ENCODE results near the gene SYT8.

Gene SYT8

DNA sequence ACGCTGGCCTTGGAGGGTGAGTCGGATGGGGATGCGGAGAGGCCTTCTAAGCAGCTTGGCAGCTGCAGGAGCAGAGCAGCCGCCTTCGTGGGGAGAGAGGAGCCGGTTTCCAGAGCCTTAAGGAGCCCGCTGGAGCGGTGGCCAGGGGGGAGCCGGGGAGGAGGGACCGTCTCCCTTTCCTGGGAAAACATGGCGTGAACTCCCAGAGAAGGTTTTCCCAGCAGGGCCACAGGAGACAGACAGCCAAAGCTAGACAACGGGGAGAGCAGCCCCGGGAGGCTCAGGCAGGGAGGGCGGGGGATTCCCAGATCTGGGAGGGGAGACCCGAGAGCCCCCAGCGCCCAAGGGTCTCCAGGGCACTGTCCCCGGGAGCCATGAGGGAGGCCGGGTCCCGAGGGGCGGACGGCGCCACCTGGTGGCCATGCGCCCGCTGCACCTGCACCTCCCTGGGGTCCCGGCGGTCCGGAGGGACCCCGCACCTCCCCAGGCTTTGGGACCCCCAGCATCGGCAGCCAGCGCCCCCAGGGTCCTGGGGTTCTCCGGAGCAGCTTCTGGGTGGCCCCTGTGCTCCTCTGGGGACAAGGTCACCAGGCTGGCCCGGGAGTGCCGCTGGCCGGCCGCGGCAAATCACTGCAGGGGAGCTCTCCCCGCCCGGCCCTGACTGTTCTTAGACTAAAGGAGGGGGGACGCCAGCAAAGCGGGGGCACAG, 2.4 kb upstream of the SYT8 start:
- Histone ChIP-seq H3K4me1 (ENCODE audit: control insufficient read depth, insufficient read depth, low read length) (no peaks in the 10 kb centered on the region), H3K9me3 (ENCODE audit: control insufficient read depth, insufficient read depth, low read depth, low read length) (no peaks in the 10 kb centered on the region), H3K36me3 (ENCODE audit: control insufficient read depth in 2 of 2, insufficient read depth in 1 of 2, low read length in 2 of 2) (no peaks in the 10 kb centered on the region), H3K27ac (ENCODE audit: extremely low read depth, low read depth, low read length) (no peak overlapping the region), H3K4me3 (ENCODE audit: low read depth, low read length) (no peak overlapping the region)
- ChIA-PET POLR2A (interaction anchor here (0.6 to 2.6 kb wide), 5 partner anchors 60 to 286 kb away, joined by 3 to 16 read pairs (median 3); no protein-coding TSS in a partner anchor), CTCF (interaction anchor here (0.6 to 8.2 kb wide), 45 partner anchors 10 to 512 kb away, joined by 3 to 261 read pairs (median 5); partner anchors contain the start of gene KRTAP5-6)
- TF ChIP-seq, protein P1, sequence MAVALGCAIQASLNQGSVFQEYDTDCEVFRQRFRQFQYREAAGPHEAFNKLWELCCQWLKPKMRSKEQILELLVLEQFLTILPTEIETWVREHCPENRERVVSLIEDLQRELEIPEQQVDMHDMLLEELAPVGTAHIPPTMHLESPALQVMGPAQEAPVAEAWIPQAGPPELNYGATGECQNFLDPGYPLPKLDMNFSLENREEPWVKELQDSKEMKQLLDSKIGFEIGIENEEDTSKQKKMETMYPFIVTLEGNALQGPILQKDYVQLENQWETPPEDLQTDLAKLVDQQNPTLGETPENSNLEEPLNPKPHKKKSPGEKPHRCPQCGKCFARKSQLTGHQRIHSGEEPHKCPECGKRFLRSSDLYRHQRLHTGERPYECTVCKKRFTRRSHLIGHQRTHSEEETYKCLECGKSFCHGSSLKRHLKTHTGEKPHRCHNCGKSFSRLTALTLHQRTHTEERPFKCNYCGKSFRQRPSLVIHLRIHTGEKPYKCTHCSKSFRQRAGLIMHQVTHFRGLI (tag by site-specific recombination; IDR thresholded peaks at IDR 0.05) = no peak
- no peak for TF ChIP-seq ZBTB21 (tag by site-specific recombination; IDR thresholded peaks at IDR 0.05)
- TF ChIP-seq, protein P2, sequence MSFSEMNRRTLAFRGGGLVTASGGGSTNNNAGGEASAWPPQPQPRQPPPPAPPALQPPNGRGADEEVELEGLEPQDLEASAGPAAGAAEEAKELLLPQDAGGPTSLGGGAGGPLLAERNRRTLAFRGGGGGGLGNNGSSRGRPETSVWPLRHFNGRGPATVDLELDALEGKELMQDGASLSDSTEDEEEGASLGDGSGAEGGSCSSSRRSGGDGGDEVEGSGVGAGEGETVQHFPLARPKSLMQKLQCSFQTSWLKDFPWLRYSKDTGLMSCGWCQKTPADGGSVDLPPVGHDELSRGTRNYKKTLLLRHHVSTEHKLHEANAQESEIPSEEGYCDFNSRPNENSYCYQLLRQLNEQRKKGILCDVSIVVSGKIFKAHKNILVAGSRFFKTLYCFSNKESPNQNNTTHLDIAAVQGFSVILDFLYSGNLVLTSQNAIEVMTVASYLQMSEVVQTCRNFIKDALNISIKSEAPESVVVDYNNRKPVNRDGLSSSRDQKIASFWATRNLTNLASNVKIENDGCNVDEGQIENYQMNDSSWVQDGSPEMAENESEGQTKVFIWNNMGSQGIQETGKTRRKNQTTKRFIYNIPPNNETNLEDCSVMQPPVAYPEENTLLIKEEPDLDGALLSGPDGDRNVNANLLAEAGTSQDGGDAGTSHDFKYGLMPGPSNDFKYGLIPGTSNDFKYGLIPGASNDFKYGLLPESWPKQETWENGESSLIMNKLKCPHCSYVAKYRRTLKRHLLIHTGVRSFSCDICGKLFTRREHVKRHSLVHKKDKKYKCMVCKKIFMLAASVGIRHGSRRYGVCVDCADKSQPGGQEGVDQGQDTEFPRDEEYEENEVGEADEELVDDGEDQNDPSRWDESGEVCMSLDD (tag by site-specific recombination; IDR thresholded peaks at IDR 0.05) = peak; percentile 91
- no peak for TF ChIP-seq ZNF350 (tag by site-specific recombination; IDR thresholded peaks at IDR 0.05)
- TF ChIP-seq ZNF610 (tag by site-specific recombination; IDR thresholded peaks at IDR 0.05; ENCODE audit: borderline replicate concordance) = no peak
- no peak for TF ChIP-seq ZNF621 (tag by site-specific recombination; IDR thresholded peaks at IDR 0.05)
- TF ChIP-seq ZNF776 (tag by site-specific recombination; IDR thresholded peaks at IDR 0.05; ENCODE audit: borderline replicate concordance) = no peak
- TF ChIP-seq ZNF416 (tag by site-specific recombination; IDR thresholded peaks at IDR 0.05) = no peak
- no peak for TF ChIP-seq ZNF785 (tag by site-specific recombination; IDR thresholded peaks at IDR 0.05)
- TF ChIP-seq ZNF157 (tag by site-specific recombination; IDR thresholded peaks at IDR 0.05) = no peak
- no peak for TF ChIP-seq ZBTB7A (tag by site-specific recombination; IDR thresholded peaks at IDR 0.05; ENCODE audit: low read depth)
- TF ChIP-seq ZNF530 (tag by site-specific recombination; IDR thresholded peaks at IDR 0.05; ENCODE audit: low read depth) = no peak
- peak; percentile 21; the same call in 1 of the 2 replicates for TF ChIP-seq ZSCAN30 (tag by site-specific recombination; IDR thresholded peaks at IDR 0.05)
- no peak for TF ChIP-seq ZNF561 (tag by site-specific recombination; IDR thresholded peaks at IDR 0.05; ENCODE audit: borderline replicate concordance)
- TF ChIP-seq, protein P3, sequence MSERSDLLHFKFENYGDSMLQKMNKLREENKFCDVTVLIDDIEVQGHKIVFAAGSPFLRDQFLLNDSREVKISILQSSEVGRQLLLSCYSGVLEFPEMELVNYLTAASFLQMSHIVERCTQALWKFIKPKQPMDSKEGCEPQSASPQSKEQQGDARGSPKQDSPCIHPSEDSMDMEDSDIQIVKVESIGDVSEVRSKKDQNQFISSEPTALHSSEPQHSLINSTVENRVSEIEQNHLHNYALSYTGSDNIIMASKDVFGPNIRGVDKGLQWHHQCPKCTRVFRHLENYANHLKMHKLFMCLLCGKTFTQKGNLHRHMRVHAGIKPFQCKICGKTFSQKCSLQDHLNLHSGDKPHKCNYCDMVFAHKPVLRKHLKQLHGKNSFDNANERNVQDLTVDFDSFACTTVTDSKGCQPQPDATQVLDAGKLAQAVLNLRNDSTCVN (tag by site-specific recombination; optimal IDR thresholded peaks at IDR 0.05) = peak; percentile 48
- TF ChIP-seq, protein P4, sequence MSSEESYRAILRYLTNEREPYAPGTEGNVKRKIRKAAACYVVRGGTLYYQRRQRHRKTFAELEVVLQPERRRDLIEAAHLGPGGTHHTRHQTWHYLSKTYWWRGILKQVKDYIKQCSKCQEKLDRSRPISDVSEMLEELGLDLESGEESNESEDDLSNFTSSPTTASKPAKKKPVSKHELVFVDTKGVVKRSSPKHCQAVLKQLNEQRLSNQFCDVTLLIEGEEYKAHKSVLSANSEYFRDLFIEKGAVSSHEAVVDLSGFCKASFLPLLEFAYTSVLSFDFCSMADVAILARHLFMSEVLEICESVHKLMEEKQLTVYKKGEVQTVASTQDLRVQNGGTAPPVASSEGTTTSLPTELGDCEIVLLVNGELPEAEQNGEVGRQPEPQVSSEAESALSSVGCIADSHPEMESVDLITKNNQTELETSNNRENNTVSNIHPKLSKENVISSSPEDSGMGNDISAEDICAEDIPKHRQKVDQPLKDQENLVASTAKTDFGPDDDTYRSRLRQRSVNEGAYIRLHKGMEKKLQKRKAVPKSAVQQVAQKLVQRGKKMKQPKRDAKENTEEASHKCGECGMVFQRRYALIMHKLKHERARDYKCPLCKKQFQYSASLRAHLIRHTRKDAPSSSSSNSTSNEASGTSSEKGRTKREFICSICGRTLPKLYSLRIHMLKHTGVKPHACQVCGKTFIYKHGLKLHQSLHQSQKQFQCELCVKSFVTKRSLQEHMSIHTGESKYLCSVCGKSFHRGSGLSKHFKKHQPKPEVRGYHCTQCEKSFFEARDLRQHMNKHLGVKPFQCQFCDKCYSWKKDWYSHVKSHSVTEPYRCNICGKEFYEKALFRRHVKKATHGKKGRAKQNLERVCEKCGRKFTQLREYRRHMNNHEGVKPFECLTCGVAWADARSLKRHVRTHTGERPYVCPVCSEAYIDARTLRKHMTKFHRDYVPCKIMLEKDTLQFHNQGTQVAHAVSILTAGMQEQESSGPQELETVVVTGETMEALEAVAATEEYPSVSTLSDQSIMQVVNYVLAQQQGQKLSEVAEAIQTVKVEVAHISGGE (tag by site-specific recombination; conservative IDR thresholded peaks at IDR 0.05; ENCODE audit: low read depth) = no peak
- TF ChIP-seq, protein P5, sequence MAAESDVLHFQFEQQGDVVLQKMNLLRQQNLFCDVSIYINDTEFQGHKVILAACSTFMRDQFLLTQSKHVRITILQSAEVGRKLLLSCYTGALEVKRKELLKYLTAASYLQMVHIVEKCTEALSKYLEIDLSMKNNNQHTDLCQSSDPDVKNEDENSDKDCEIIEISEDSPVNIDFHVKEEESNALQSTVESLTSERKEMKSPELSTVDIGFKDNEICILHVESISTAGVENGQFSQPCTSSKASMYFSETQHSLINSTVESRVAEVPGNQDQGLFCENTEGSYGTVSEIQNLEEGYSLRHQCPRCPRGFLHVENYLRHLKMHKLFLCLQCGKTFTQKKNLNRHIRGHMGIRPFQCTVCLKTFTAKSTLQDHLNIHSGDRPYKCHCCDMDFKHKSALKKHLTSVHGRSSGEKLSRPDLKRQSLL (tag by site-specific recombination; IDR thresholded peaks at IDR 0.05) = peak; percentile 59; the same call in 1 of the 2 replicates
- no peak for TF ChIP-seq OVOL3 (tag by site-specific recombination; IDR thresholded peaks at IDR 0.05)
- no peak for TF ChIP-seq ZNF426 (tag by site-specific recombination; IDR thresholded peaks at IDR 0.05)
- TF ChIP-seq, protein P6, sequence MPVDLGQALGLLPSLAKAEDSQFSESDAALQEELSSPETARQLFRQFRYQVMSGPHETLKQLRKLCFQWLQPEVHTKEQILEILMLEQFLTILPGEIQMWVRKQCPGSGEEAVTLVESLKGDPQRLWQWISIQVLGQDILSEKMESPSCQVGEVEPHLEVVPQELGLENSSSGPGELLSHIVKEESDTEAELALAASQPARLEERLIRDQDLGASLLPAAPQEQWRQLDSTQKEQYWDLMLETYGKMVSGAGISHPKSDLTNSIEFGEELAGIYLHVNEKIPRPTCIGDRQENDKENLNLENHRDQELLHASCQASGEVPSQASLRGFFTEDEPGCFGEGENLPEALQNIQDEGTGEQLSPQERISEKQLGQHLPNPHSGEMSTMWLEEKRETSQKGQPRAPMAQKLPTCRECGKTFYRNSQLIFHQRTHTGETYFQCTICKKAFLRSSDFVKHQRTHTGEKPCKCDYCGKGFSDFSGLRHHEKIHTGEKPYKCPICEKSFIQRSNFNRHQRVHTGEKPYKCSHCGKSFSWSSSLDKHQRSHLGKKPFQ (tag by site-specific recombination; IDR thresholded peaks at IDR 0.05) = no peak
- TF ChIP-seq, protein P7, sequence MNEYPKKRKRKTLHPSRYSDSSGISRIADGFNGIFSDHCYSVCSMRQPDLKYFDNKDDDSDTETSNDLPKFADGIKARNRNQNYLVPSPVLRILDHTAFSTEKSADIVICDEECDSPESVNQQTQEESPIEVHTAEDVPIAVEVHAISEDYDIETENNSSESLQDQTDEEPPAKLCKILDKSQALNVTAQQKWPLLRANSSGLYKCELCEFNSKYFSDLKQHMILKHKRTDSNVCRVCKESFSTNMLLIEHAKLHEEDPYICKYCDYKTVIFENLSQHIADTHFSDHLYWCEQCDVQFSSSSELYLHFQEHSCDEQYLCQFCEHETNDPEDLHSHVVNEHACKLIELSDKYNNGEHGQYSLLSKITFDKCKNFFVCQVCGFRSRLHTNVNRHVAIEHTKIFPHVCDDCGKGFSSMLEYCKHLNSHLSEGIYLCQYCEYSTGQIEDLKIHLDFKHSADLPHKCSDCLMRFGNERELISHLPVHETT (tag by site-specific recombination; IDR thresholded peaks at IDR 0.05) = no peak
- TF ChIP-seq, protein P8, sequence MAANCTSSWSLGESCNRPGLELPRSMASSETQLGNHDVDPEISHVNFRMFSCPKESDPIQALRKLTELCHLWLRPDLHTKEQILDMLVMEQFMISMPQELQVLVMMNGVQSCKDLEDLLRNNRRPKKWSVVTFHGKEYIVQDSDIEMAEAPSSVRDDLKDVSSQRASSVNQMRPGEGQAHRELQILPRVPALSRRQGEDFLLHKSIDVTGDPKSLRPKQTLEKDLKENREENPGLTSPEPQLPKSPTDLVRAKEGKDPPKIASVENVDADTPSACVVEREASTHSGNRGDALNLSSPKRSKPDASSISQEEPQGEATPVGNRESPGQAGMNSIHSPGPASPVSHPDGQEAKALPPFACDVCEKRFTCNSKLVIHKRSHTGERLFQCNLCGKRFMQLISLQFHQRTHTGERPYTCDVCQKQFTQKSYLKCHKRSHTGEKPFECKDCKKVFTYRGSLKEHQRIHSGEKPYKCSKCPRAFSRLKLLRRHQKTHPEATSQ (tag by site-specific recombination; IDR thresholded peaks at IDR 0.05) = no peak

Measured in HEK293 (cell line).